Measurements from ENCODE around the gene DYNLRB2.

DNA sequence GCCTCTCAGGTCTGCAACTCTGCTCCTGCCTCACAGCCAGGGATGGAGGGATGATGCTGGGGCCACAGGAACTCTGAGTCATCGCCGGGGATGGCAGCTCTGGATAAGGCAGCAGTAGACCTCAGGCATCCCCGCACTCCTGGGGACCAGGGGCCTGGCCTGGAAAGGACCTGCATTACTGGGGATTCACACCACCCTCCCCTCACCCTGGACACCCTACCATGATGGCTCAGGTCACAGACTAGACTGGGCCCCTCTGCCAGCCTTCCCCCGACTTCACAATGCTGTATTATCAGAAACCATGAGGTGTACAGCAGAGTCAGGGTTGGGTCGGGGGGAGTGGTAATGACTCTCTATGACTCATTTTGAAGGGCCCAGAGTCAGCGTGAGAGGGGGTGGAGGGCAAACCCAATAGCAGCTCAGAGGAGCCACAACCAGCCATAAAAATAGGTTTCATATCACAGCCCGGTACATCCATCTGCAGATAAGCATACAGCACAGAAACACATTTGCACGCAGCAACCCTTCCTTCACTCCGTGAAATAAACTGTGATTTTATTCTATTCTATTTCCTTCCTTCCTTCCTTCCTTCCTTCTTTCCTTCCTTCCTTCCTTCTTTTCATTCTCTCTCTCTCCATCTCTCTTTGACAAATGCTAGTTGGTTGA, 28.8 kb downstream of the DYNLRB2 start:
- TF ChIP-seq POLR2A (IDR thresholded peaks at IDR 0.05), result no peak
- TF ChIP-seq CTCF (IDR thresholded peaks at IDR 0.05), result no peak
